SU-DHL-6 (cell line): ENCODE results near the gene CKM.

Source experiments
- CTCF ChIP-seq: fragments of 200-600 bp; sonication (generic); IDR thresholded peaks from one replicate; pipeline ENCODE4 v1.5.1; 2017; ENCODE audit warnings: antibody characterized with exemption, mild to moderate bottlenecking, low read length, moderate library complexity; ENCODE audit not compliant: insufficient read depth, poor library complexity, severe bottlenecking
- EZH2phosphoT487 ChIP-seq: fragments of 200-600 bp; sonication (generic), shearing (Covaris generic); conservative IDR thresholded peaks from 2 replicates; pipeline ENCODE4 v1.6.1; 2018; ENCODE audit warnings: mild to moderate bottlenecking, antibody characterized with exemption, low read length, moderate library complexity, mixed read lengths

DNA sequence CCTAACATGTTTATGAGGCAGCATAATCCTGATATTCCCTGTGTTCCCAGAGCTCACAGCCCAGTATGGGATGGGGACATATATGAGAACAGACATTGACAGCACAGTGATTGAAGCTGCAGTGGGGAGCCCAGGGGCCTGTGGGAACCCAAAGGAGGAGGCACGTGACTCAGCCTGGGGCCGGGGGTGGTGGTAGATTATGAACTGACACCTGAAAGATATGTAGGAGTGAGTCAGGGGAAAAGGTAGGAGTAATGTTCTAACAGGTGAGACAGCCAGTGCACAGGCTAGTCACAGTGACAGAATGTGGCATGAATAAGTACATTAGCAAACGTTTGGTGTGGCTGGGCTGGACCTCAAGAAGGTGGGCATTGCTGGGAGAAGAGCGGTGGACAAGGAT is 29.0 kb downstream of the CKM start:
- TF ChIP-seq CTCF, result no peak
- no peak for TF ChIP-seq EZH2phosphoT487
